HCT116 (cell line): ENCODE measurements around the gene INO80C. TPM values are rescaled to one million over a fixed set of nuclear protein-coding genes. Genes with fewer than 3 reads are reported as not detected.

Experiments
- ATAC-seq: fragments of 200-7000 bp; cut with Tn5 transposase; 2 replicates; pipeline ENCODE4 v1.9.1; 2020; ENCODE audit warnings: mild to moderate bottlenecking, moderate library complexity
- BruUV-seq: library from RNA; stranded (reverse); fragments of 400-500 nt; replicated peaks from 2 replicates; lab custom pipeline; 2021; lab: Mats Ljungman, UMichigan
- CTCF ChIA-PET: fragments of 300-600 bp; sonication (Branson Sonifier 250); formaldehyde crosslinking; loops from one replicate; lab custom pipeline; 2021; ENCODE audit warnings: antibody characterized with exemption; lab: Charles Lee
- POLR2A ChIA-PET: fragments of 300-600, 350-600 bp; sonication (Branson Sonifier 250); formaldehyde crosslinking; loops from one replicate; lab custom pipeline; 2021; ENCODE audit warnings: antibody characterized with exemption; lab: Charles Lee
- RAD21 ChIA-PET, 2 experiments: fragments of 300-600 bp; sonication (Branson Sonifier 250); formaldehyde crosslinking; loops; one replicate each; lab custom pipeline; 2023; ENCODE audit warnings: low total read pairs in 2 of 2; ENCODE audit not compliant: uncharacterized antibody in 2 of 2, unreplicated experiment in 2 of 2, low non-redundant PET in 1 of 2; lab: Charles Lee
- DNase-seq: peaks from one replicate; pipeline ENCODE4 v3.0.0-alpha.2; 2010; ENCODE audit warnings: low read depth, low spot score
- H2AFZ ChIP-seq: fragments of 200-600 bp; shearing (Covaris generic), sonication (generic); 2 replicates; pipeline ENCODE4 v1.6.1; 2017; ENCODE audit warnings: low read depth, mixed run types, mixed read lengths, antibody characterized with exemption, low read length; ENCODE audit not compliant: poor library complexity, severe bottlenecking
- H3K27ac ChIP-seq: 2 replicates; pipeline ENCODE4 v1.5.1; 2012; ENCODE audit warnings: low read depth, low read length
- H3K27me3 ChIP-seq: fragments of 200-600 bp; sonication (generic); 2 replicates; pipeline ENCODE4 v1.6.1; 2016; ENCODE audit warnings: mixed run types, low read length, mixed read lengths; ENCODE audit not compliant: insufficient read depth
- H3K36me3 ChIP-seq, 2 experiments: fragments of 200-500 bp in 1 of 2; fragments of 200-600 bp in 1 of 2; sonication (Bioruptor generic) in 1 of 2; sonication (generic) in 1 of 2; 2 replicates each; pipeline versions ENCODE4 v1.5.1 to v1.6.1; 2014 to 2016; ENCODE audit warnings: low read length in 2 of 2, inconsistent platforms in 1 of 2, mixed read lengths in 1 of 2, mixed run types in 1 of 2; ENCODE audit not compliant: insufficient read depth in 2 of 2, control insufficient read depth in 1 of 2
- H3K4me1 ChIP-seq, 2 experiments: fragments of 200-600 bp in 1 of 2; sonication (generic) in 1 of 2; 2 replicates each; pipeline versions ENCODE4 v1.5.1 to v1.6.1; 2012 to 2017; ENCODE audit warnings: low read length in 2 of 2, inconsistent platforms in 1 of 2, mild to moderate bottlenecking in 1 of 2, mixed read lengths in 1 of 2, mixed run types in 1 of 2, moderate library complexity in 1 of 2; ENCODE audit not compliant: insufficient read depth in 2 of 2, control insufficient read depth in 1 of 2
- H3K4me2 ChIP-seq: fragments of 200-600 bp; sonication (generic); 2 replicates; pipeline ENCODE4 v1.6.1; 2017; ENCODE audit warnings: mixed run types, low read length, mixed read lengths
- H3K4me3 ChIP-seq, 2 experiments: fragments of 200-600 bp in 1 of 2; sonication (generic) in 1 of 2; replicated peaks in 1 of 2; 2 replicates each; pipeline ENCODE4 v1.5.1; 2011 to 2016; ENCODE audit warnings: low read length in 2 of 2, control low read depth in 1 of 2, low read depth in 1 of 2, mild to moderate bottlenecking in 1 of 2, mixed read lengths in 1 of 2, mixed run types in 1 of 2
- H3K79me2 ChIP-seq: fragments of 200-600 bp; sonication (generic); 2 replicates; pipeline ENCODE4 v1.6.1; 2017; ENCODE audit warnings: mild to moderate bottlenecking, mixed run types, low read length, moderate library complexity, mixed read lengths; ENCODE audit not compliant: insufficient read depth
- H3K9ac ChIP-seq: fragments of 200-600 bp; sonication (generic); 2 replicates; pipeline ENCODE4 v1.6.1; 2016; ENCODE audit warnings: low read length, mixed read lengths
- H3K9me2 ChIP-seq: fragments of 200-600 bp; sonication (generic), shearing (Covaris generic); 2 replicates; pipeline ENCODE4 v1.6.1; 2017; ENCODE audit warnings: mixed run types, mild to moderate bottlenecking, moderate library complexity; ENCODE audit not compliant: insufficient read depth
- H3K9me3 ChIP-seq, 2 experiments: fragments of 200-500 bp in 1 of 2; fragments of 200-600 bp in 1 of 2; sonication (Bioruptor generic) in 1 of 2; sonication (generic) in 1 of 2; 2 replicates each; pipeline ENCODE4 v1.6.1; 2014 to 2017; ENCODE audit warnings: low read length in 2 of 2, mixed read lengths in 2 of 2, inconsistent platforms in 1 of 2, low read depth in 1 of 2, mild to moderate bottlenecking in 1 of 2, mixed run types in 1 of 2, moderate library complexity in 1 of 2; ENCODE audit not compliant: control insufficient read depth in 1 of 2, insufficient read depth in 1 of 2
- H4K20me1 ChIP-seq: fragments of 200-600 bp; sonication (generic), shearing (Covaris generic); 2 replicates; pipeline ENCODE4 v1.6.1; 2017; ENCODE audit warnings: mixed run types, mild to moderate bottlenecking, moderate library complexity; ENCODE audit not compliant: insufficient read depth
- ATF3 ChIP-seq: IDR thresholded peaks from 2 replicates; pipeline ENCODE4 v1.6.1; 2012
- CBX3 ChIP-seq: IDR thresholded peaks from 2 replicates; pipeline ENCODE4 v1.6.1; 2012; ENCODE audit warnings: low read depth
- CEBPB ChIP-seq: IDR thresholded peaks from 2 replicates; pipeline ENCODE4 v1.6.1; 2012; ENCODE audit warnings: low read depth
- CTCF ChIP-seq, 3 experiments: fragments of 200-600 bp in 1 of 3; sonication (generic) in 1 of 3; IDR thresholded peaks in 2 of 3; conservative IDR thresholded peaks in 1 of 3; 2 replicates each; pipeline ENCODE4 v1.5.1; 2012 to 2017; ENCODE audit warnings: low read depth in 2 of 3, low read length in 2 of 3, antibody characterized with exemption in 1 of 3, borderline replicate concordance in 1 of 3, control low read depth in 1 of 3, mild to moderate bottlenecking in 1 of 3, mixed read lengths in 1 of 3, mixed run types in 1 of 3, moderate library complexity in 1 of 3; ENCODE audit not compliant: insufficient read depth in 1 of 3
- EGR1 ChIP-seq: IDR thresholded peaks from 2 replicates; pipeline ENCODE4 v1.6.1; 2012; ENCODE audit warnings: low read depth
- ELF1 ChIP-seq: IDR thresholded peaks from 2 replicates; pipeline ENCODE4 v1.6.1; 2012; ENCODE audit warnings: low read depth, borderline replicate concordance
- EZH2 ChIP-seq: fragments of 200-600 bp; sonication (generic); IDR thresholded peaks from 2 replicates; pipeline ENCODE4 v1.6.1; 2017; ENCODE audit warnings: antibody characterized with exemption, mixed run types
- FOSL1 ChIP-seq: IDR thresholded peaks from 2 replicates; pipeline ENCODE4 v1.6.1; 2012; ENCODE audit warnings: low read depth
- JUND ChIP-seq: IDR thresholded peaks from 2 replicates; pipeline ENCODE4 v1.6.1; 2012
- MAX ChIP-seq: IDR thresholded peaks from 2 replicates; pipeline ENCODE4 v1.6.1; 2012
- POLR2A ChIP-seq: IDR thresholded peaks from 2 replicates; pipeline ENCODE4 v1.7.0; 2011; ENCODE audit warnings: borderline replicate concordance; ENCODE audit not compliant: insufficient read depth, insufficient read length; ENCODE audit errors: extremely low read depth
- POLR2AphosphoS5 ChIP-seq: IDR thresholded peaks from 2 replicates; pipeline ENCODE4 v1.6.1; 2011; ENCODE audit warnings: mild to moderate bottlenecking, low read depth, low read length, moderate library complexity
- RAD21 ChIP-seq: IDR thresholded peaks from 2 replicates; pipeline ENCODE4 v1.6.1; 2012; ENCODE audit warnings: low read depth, mild to moderate bottlenecking
- SIN3A ChIP-seq: IDR thresholded peaks from 2 replicates; pipeline ENCODE4 v1.6.1; 2012; ENCODE audit warnings: low read depth
- SP1 ChIP-seq: IDR thresholded peaks from 2 replicates; pipeline ENCODE4 v1.6.1; 2012; ENCODE audit warnings: low read depth
- SRF ChIP-seq: IDR thresholded peaks from 2 replicates; pipeline ENCODE4 v1.6.1; 2012; ENCODE audit warnings: low read depth
- TCF7L2 ChIP-seq: IDR thresholded peaks from 2 replicates; pipeline ENCODE4 v1.7.0; 2011; ENCODE audit warnings: borderline replicate concordance, inconsistent platforms; ENCODE audit not compliant: insufficient read depth, insufficient read length; ENCODE audit errors: extremely low read depth
- YY1 ChIP-seq: IDR thresholded peaks from 2 replicates; pipeline ENCODE4 v1.6.1; 2011; ENCODE audit warnings: low read length, low read depth, moderate library complexity, mild to moderate bottlenecking; ENCODE audit not compliant: insufficient replicate concordance; ENCODE audit errors: extremely low read depth
- ZBTB33 ChIP-seq: IDR thresholded peaks from 2 replicates; pipeline ENCODE4 v1.6.1; 2011; ENCODE audit warnings: mild to moderate bottlenecking, low read length, moderate library complexity; ENCODE audit not compliant: insufficient replicate concordance; ENCODE audit errors: extremely low read depth
- ZFX ChIP-seq: fragments of 450-650 bp; IDR thresholded peaks from 2 replicates; pipeline ENCODE4 v1.6.1; 2017
- ZNF274 ChIP-seq: fragments of 200-500 bp; sonication (Bioruptor generic); IDR thresholded peaks from 2 replicates; pipeline ENCODE4 v1.6.1; 2014; ENCODE audit warnings: mild to moderate bottlenecking, low read depth, low read length, inconsistent platforms
- intact Hi-C: fragments of 100-400 bp; cut with micrococcal nuclease; formaldehyde crosslinking; loops from 2 replicates; pipeline ENCODE4 v1.10.0; 2022
- total RNA-seq: library from RNA; stranded (reverse); gene quantifications from one replicate; pipeline ENCODE4 v1.2.1, GENCODE V29; 2021; ENCODE audit not compliant: unreplicated experiment

The INO80C gene
- total RNA-seq, 1 experiment from 2014 or later: 30.7 TPM

GRCh38 chr18:35458677-35459441 is 38.9 kb downstream of the INO80C start:
- no peaks in the 10 kb centered on the region for H3K36me3 ChIP-seq
- RAD21 ChIA-PET: no interaction called here
- peaks cover 41 to 59% of the 10 kb centered on the region in 2 experiments for H3K4me1 ChIP-seq
- no peaks in the 10 kb centered on the region for H3K9me2 ChIP-seq
- intact Hi-C loops: no loop called here
- POLR2A ChIA-PET: interaction anchor here (0.6 kb wide), 1 partner anchor 64 kb away, joined by 3 read pairs; no protein-coding TSS in a partner anchor
- no peaks in the 10 kb centered on the region for H4K20me1 ChIP-seq
- peak overlapping the region in 1 of 2 experiments; percentile 4; a peak in 1 of 4 replicates for H3K4me3 ChIP-seq
- CTCF ChIA-PET: interaction anchor here (0.6 kb wide), 1 partner anchor 72 kb away, joined by 3 read pairs; no protein-coding TSS in a partner anchor
- H3K27ac ChIP-seq: peak overlapping the region; percentile 47
- H2AFZ ChIP-seq: peak overlapping the region; percentile 20
- no peak overlapping the region; the same call in 1 of the 2 replicates for H3K9ac ChIP-seq
- DNase-seq (peak; percentile 34), ATAC-seq (peak; percentile 89)
- H3K79me2 ChIP-seq: no peaks in the 10 kb centered on the region
- H3K9me3 ChIP-seq: no peaks in the 10 kb centered on the region
- no TSS peak for BruUV-seq
- H3K4me2 ChIP-seq: peak overlapping the region; percentile 72
- H3K27me3 ChIP-seq: no peaks in the 10 kb centered on the region
- TF ChIP-seq CEBPB: no peak
- no peak for TF ChIP-seq SRF
- no peak for TF ChIP-seq POLR2AphosphoS5
- no peak for TF ChIP-seq EGR1
- no peak for TF ChIP-seq POLR2A
- TF ChIP-seq ZBTB33: no peak
- peak; percentile 86; the same call in 1 of the 2 replicates for TF ChIP-seq CBX3
- TF ChIP-seq YY1: peak; percentile 62
- peak; percentile 60; the same call in 1 of the 2 replicates for TF ChIP-seq MAX
- peak; percentile 59; the same call in 1 of the 2 replicates for TF ChIP-seq SP1
- no peak for TF ChIP-seq ATF3
- TF ChIP-seq FOSL1: peak; percentile 75
- TF ChIP-seq JUND: peak; percentile 90
- TF ChIP-seq TCF7L2: no peak
- no peak for TF ChIP-seq SIN3A
- TF ChIP-seq ZFX: no peak
- TF ChIP-seq ELF1: no peak
- TF ChIP-seq RAD21: no peak
- TF ChIP-seq EZH2: no peak
- TF ChIP-seq ZNF274: no peak
- TF ChIP-seq CTCF (IDR thresholded peaks at IDR 0.05 in 2 of 3, conservative IDR thresholded peaks at IDR 0.05 in 1 of 3; ENCODE audit: borderline replicate concordance in 1 of 3, insufficient read depth in 1 of 3, low read depth in 2 of 3, low read length in 2 of 3): no peak
